Caco-2 (cell line): ENCODE data around the gene TMEM62. TPM values are rescaled to one million over a fixed set of nuclear protein-coding genes. Genes with fewer than 3 reads are reported as not detected.

Experiments used
- BruUV-seq: library from RNA; stranded (reverse); fragments of 400-500 nt; replicated peaks from 2 replicates; lab custom pipeline; 2021; lab: Mats Ljungman, UMichigan
- CTCF ChIA-PET: fragments of 300-600 bp; sonication (Branson Sonifier 250); formaldehyde crosslinking; loops from one replicate; lab custom pipeline; 2022; ENCODE audit warnings: antibody characterized with exemption; lab: Charles Lee
- POLR2A ChIA-PET: fragments of 300-600 bp; sonication (Branson Sonifier 250); formaldehyde crosslinking; loops from one replicate; lab custom pipeline; 2022; ENCODE audit warnings: antibody characterized with exemption; lab: Charles Lee
- DNase-seq, 2 experiments: peaks; one replicate each; pipeline versions ENCODE4 v3.0.0 to v3.0.0-alpha.2; 2020 to 2022
- H3K27me3 ChIP-seq: replicated peaks from 2 replicates; pipeline ENCODE4 v1.6.0; 2011; ENCODE audit warnings: low read length; ENCODE audit not compliant: control insufficient read depth, insufficient read depth
- H3K36me3 ChIP-seq: 2 replicates; pipeline ENCODE4 v1.5.1; 2011; ENCODE audit warnings: low read length; ENCODE audit not compliant: control insufficient read depth, insufficient read depth
- H3K4me1 ChIP-seq: fragments of 250-450 bp; sonication (Bioruptor Pico); 2 replicates; pipeline ENCODE4 v1.5.1; 2020; ENCODE audit warnings: mild to moderate bottlenecking
- H3K4me3 ChIP-seq: 2 replicates; pipeline ENCODE4 v1.5.1; 2011; ENCODE audit warnings: low read depth, mild to moderate bottlenecking, control low read depth, low read length
- H3K9me3 ChIP-seq: fragments of 250-450 bp; sonication (Bioruptor Pico); 2 replicates; pipeline ENCODE4 v1.5.1; 2020; ENCODE audit warnings: mild to moderate bottlenecking, moderate library complexity
- H3K27ac Mint-ChIP-seq: one replicate; pipeline ENCODE4 v1.8.0; 2022; ENCODE audit warnings: mixed read lengths; ENCODE audit not compliant: unreplicated experiment
- H3K27me3 Mint-ChIP-seq: one replicate; pipeline ENCODE4 v1.8.0; 2022; ENCODE audit warnings: mixed read lengths; ENCODE audit not compliant: insufficient read depth, unreplicated experiment
- H3K36me3 Mint-ChIP-seq: one replicate; pipeline ENCODE4 v1.8.0; 2022; ENCODE audit warnings: mild to moderate bottlenecking, mixed read lengths; ENCODE audit not compliant: insufficient read depth, unreplicated experiment
- H3K4me1 Mint-ChIP-seq: one replicate; pipeline ENCODE4 v1.8.0; 2022; ENCODE audit warnings: low read depth, mixed read lengths; ENCODE audit not compliant: unreplicated experiment
- H3K4me3 Mint-ChIP-seq: one replicate; pipeline ENCODE4 v1.8.0; 2022; ENCODE audit warnings: mild to moderate bottlenecking, moderate library complexity, mixed read lengths; ENCODE audit not compliant: unreplicated experiment
- H3K9me3 Mint-ChIP-seq: one replicate; pipeline ENCODE4 v1.8.0; 2022; ENCODE audit warnings: mixed read lengths; ENCODE audit not compliant: unreplicated experiment
- intact Hi-C: fragments of 100-400 bp; cut with micrococcal nuclease; formaldehyde crosslinking; loops from one replicate; pipeline ENCODE4 v1.10.0; 2022; ENCODE audit not compliant: unreplicated experiment
- total RNA-seq: library from RNA; stranded (reverse); gene quantifications from 2 replicates; pipeline ENCODE4 v1.2.3, GENCODE V29; 2022
- TF ChIP-seq, protein P1 (sequence below), 2 experiments: fragments of 200-600 bp in 1 of 2; IDR thresholded peaks; 1 replicate in 1 of 2; 2 replicates in 1 of 2; pipeline versions ENCODE4 v1.5.1 to v1.8.0; 2011 to 2022; ENCODE audit warnings: antibody characterized with exemption in 1 of 2, control low read depth in 1 of 2, inconsistent platforms in 1 of 2, low read depth in 1 of 2, low read length in 1 of 2, mild to moderate bottlenecking in 1 of 2, moderate library complexity in 1 of 2; ENCODE audit not compliant: insufficient read depth in 1 of 2, severe bottlenecking in 1 of 2, unreplicated experiment in 1 of 2

TMEM62 gene
- total RNA-seq, 1 experiment from 2014 or later = 23.7 TPM

DNA sequence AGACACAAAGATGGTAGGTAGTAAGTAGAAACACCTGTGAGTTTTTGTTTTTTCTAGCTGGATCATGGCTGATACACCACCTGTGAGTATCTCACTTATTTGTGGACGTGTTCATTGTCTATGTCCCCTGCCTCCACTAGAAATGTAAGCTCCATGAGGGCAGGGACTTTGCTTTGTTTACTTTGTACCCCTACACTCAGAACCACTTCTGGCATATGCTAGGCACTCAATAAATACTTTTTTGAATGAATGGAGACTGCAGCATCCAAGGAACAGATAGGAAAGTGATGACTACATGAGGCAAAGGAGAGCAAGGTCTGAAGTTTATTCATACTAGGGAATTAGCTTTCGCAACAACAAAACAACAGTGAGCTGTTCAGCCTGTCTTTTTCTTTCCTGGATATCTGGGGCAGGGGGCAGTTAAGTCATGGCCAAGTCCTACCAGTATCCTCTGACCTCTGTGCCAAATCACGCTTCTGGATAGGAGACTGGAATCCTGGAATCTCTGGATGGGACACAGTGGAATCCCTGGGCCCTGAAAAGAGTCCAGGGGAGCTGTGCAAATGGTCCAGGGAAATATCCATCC lies 99.0 kb downstream of the TMEM62 start:
- Mint-ChIP-seq H3K4me3 (no peak overlapping the region), H3K27ac (no peak overlapping the region), H3K36me3 (no peaks in the 10 kb centered on the region), H3K4me1 (no peaks in the 10 kb centered on the region), H3K27me3 (peaks cover 6% of the 10 kb centered on the region), H3K9me3 (no peaks in the 10 kb centered on the region)
- ChIA-PET CTCF (interaction anchor here (0.6 kb wide), 1 partner anchor 53 kb away, joined by 3 read pairs; no protein-coding TSS in a partner anchor), POLR2A (no interaction called here)
- H3K27me3 ChIP-seq = no peaks in the 10 kb centered on the region
- no peaks in the 10 kb centered on the region for H3K4me1 ChIP-seq
- no peaks in the 10 kb centered on the region for H3K36me3 ChIP-seq
- H3K9me3 ChIP-seq = no peaks in the 10 kb centered on the region
- TF ChIP-seq, protein P1, sequence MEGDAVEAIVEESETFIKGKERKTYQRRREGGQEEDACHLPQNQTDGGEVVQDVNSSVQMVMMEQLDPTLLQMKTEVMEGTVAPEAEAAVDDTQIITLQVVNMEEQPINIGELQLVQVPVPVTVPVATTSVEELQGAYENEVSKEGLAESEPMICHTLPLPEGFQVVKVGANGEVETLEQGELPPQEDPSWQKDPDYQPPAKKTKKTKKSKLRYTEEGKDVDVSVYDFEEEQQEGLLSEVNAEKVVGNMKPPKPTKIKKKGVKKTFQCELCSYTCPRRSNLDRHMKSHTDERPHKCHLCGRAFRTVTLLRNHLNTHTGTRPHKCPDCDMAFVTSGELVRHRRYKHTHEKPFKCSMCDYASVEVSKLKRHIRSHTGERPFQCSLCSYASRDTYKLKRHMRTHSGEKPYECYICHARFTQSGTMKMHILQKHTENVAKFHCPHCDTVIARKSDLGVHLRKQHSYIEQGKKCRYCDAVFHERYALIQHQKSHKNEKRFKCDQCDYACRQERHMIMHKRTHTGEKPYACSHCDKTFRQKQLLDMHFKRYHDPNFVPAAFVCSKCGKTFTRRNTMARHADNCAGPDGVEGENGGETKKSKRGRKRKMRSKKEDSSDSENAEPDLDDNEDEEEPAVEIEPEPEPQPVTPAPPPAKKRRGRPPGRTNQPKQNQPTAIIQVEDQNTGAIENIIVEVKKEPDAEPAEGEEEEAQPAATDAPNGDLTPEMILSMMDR (IDR thresholded peaks at IDR 0.05; ENCODE audit: insufficient read depth in 1 of 2, low read depth in 1 of 2, low read length in 1 of 2, severe bottlenecking in 1 of 2, unreplicated experiment in 1 of 2) = no peak
- BruUV-seq = no TSS peak
- H3K4me3 ChIP-seq = no peak overlapping the region
- DNase-seq = no peak
- intact Hi-C loops = no loop called here

Other genes starting within 250 kb of the TMEM62 start
- gene TTBK2, start 212.8 kb upstream of the TMEM62 start, total RNA-seq = 9.7 and 10.1 TPM in 2 replicates
- gene UBR1, start 27.5 kb upstream of the TMEM62 start, total RNA-seq = 21.9 and 22.3 TPM in 2 replicates
- 21.7 and 23.1 TPM in 2 replicates for gene CCNDBP1, start 51.8 kb downstream of the TMEM62 start, total RNA-seq
- not detected in 2 replicates for gene EPB42, start 87.4 kb downstream of the TMEM62 start, total RNA-seq
- not detected in 2 replicates for gene TGM5, start 133.3 kb downstream of the TMEM62 start, total RNA-seq
- not detected in 2 replicates for gene TGM7, start 168.7 kb downstream of the TMEM62 start, total RNA-seq
- gene LCMT2, start 197.0 kb downstream of the TMEM62 start, total RNA-seq = 7.4 and 7.9 TPM in 2 replicates
- 39.4 and 43.0 TPM in 2 replicates for gene ZSCAN29, start 237.5 kb downstream of the TMEM62 start, total RNA-seq
- 28.4 and 29.2 TPM in 2 replicates for gene TUBGCP4, start 237.5 kb downstream of the TMEM62 start, total RNA-seq